OCI-LY1 (cell line): ENCODE results near the gene CLEC11A.

Experiments
- H2AFZ ChIP-seq: fragments of 200-600 bp; sonication (generic), shearing (Covaris generic); 2 replicates; pipeline ENCODE4 v1.6.0; 2014; ENCODE audit warnings: antibody characterized with exemption, mild to moderate bottlenecking, low read length
- H3F3A ChIP-seq: fragments of 200-600 bp; sonication (generic), shearing (Covaris generic); 2 replicates; pipeline ENCODE4 v1.6.0; 2014; ENCODE audit warnings: mild to moderate bottlenecking, antibody characterized with exemption, low read length, moderate library complexity; ENCODE audit not compliant: insufficient read depth
- H3K27ac ChIP-seq: fragments of 200-600 bp; sonication (generic); 2 replicates; pipeline ENCODE4 v1.5.1; 2014; ENCODE audit warnings: low read length, mixed run types, mild to moderate bottlenecking, low read depth; ENCODE audit not compliant: poor library complexity, severe bottlenecking
- H3K27me3 ChIP-seq: fragments of 200-600 bp; sonication (generic); 2 replicates; pipeline ENCODE4 v1.6.0; 2014; ENCODE audit warnings: antibody characterized with exemption, mild to moderate bottlenecking, low read length, moderate library complexity; ENCODE audit not compliant: insufficient read depth
- H3K36me3 ChIP-seq: fragments of 200-600 bp; sonication (generic); 2 replicates; pipeline ENCODE4 v1.6.1; 2014; ENCODE audit warnings: mild to moderate bottlenecking, antibody characterized with exemption, low read length, moderate library complexity, mixed read lengths; ENCODE audit not compliant: insufficient read depth
- H3K4me1 ChIP-seq: fragments of 200-600 bp; sonication (generic); 2 replicates; pipeline ENCODE4 v1.5.1; 2014; ENCODE audit warnings: mild to moderate bottlenecking, low read length, moderate library complexity; ENCODE audit not compliant: insufficient read depth, severe bottlenecking
- H3K4me2 ChIP-seq: fragments of 200-600 bp; sonication (generic), shearing (Covaris generic); 2 replicates; pipeline ENCODE4 v1.6.1; 2014; ENCODE audit warnings: low read length
- H3K4me3 ChIP-seq: fragments of 200-600 bp; sonication (generic); 2 replicates; pipeline ENCODE4 v1.5.1; 2014; ENCODE audit warnings: low read length, low read depth, mild to moderate bottlenecking, mixed read lengths; ENCODE audit not compliant: poor library complexity, severe bottlenecking
- H3K79me2 ChIP-seq: fragments of 200-600 bp; shearing (Covaris generic); 2 replicates; pipeline ENCODE4 v1.6.1; 2016; ENCODE audit warnings: mixed run types, low read length, mixed read lengths; ENCODE audit not compliant: insufficient read depth
- H3K9ac ChIP-seq: fragments of 200-600 bp; sonication (generic), shearing (Covaris generic); 2 replicates; pipeline ENCODE4 v1.6.1; 2014; ENCODE audit warnings: mild to moderate bottlenecking, low read length, mixed read lengths
- H3K9me2 ChIP-seq: fragments of 200-600 bp; sonication (generic), shearing (Covaris generic); 2 replicates; pipeline ENCODE4 v1.6.1; 2014; ENCODE audit warnings: low read depth, mild to moderate bottlenecking, low read length, mixed read lengths
- H3K9me3 ChIP-seq: fragments of 200-600 bp; shearing (Covaris generic); 2 replicates; pipeline ENCODE4 v1.6.1; 2014; ENCODE audit warnings: low read length, mixed read lengths
- H4K20me1 ChIP-seq: fragments of 200-600 bp; sonication (generic), shearing (Covaris generic); 2 replicates; pipeline ENCODE4 v1.6.0; 2016; ENCODE audit warnings: mild to moderate bottlenecking, low read length; ENCODE audit not compliant: insufficient read depth
- CTCF ChIP-seq: fragments of 200-600 bp; sonication (generic), shearing (Covaris generic); IDR thresholded peaks from 2 replicates; pipeline ENCODE4 v1.5.1; 2017; ENCODE audit warnings: mild to moderate bottlenecking, antibody characterized with exemption, low read length, moderate library complexity, mixed read lengths
- EZH2 ChIP-seq: fragments of 200-600 bp; sonication (generic), shearing (Covaris generic); IDR thresholded peaks from 2 replicates; pipeline ENCODE4 v1.8.0; 2017; ENCODE audit warnings: borderline replicate concordance, mixed run types, mild to moderate bottlenecking, antibody characterized with exemption, low read length, moderate library complexity, mixed read lengths

The CLEC11A gene

GRCh38 chr19:50735869-50736268 lies 12.7 kb downstream of the CLEC11A start:
- Histone ChIP-seq H3K4me1 (no peaks in the 10 kb centered on the region), H3K27me3 (no peaks in the 10 kb centered on the region; the same call in 1 of the 2 replicates), H3F3A (no peaks in the 10 kb centered on the region), H3K9me2 (no peaks in the 10 kb centered on the region), H3K4me2 (no peak overlapping the region), H3K27ac (no peak overlapping the region), H3K36me3 (no peaks in the 10 kb centered on the region), H3K9ac (no peak overlapping the region), H3K4me3 (no peak overlapping the region), H3K9me3 (no peaks in the 10 kb centered on the region), H4K20me1 (no peaks in the 10 kb centered on the region), H3K79me2 (no peaks in the 10 kb centered on the region), H2AFZ (no peak overlapping the region)
- TF ChIP-seq CTCF (no peak), EZH2 (no peak)

GRCh38 chr19:50736338-50736737 lies 13.2 kb downstream of the CLEC11A start:
- no peaks in the 10 kb centered on the region; the same call in 1 of the 2 replicates for H3K27me3 ChIP-seq
- H3K9ac ChIP-seq = no peak overlapping the region
- H3K4me2 ChIP-seq = no peak overlapping the region
- no peak overlapping the region for H3K4me3 ChIP-seq
- H3K9me2 ChIP-seq = no peaks in the 10 kb centered on the region
- no peaks in the 10 kb centered on the region for H4K20me1 ChIP-seq
- H3F3A ChIP-seq = no peaks in the 10 kb centered on the region
- H3K79me2 ChIP-seq = no peaks in the 10 kb centered on the region
- H3K36me3 ChIP-seq = no peaks in the 10 kb centered on the region
- no peak for TF ChIP-seq EZH2
- no peak for TF ChIP-seq CTCF
- no peaks in the 10 kb centered on the region for H3K4me1 ChIP-seq
- no peak overlapping the region for H3K27ac ChIP-seq
- H3K9me3 ChIP-seq = no peaks in the 10 kb centered on the region
- no peak overlapping the region for H2AFZ ChIP-seq

GRCh38 chr19:50739132-50739913 lies 16.2 kb downstream of the CLEC11A start:
- Histone ChIP-seq H3F3A (no peaks in the 10 kb centered on the region), H3K4me2 (no peak overlapping the region), H3K9me2 (no peaks in the 10 kb centered on the region), H3K79me2 (no peaks in the 10 kb centered on the region), H3K36me3 (no peaks in the 10 kb centered on the region), H3K27me3 (no peaks in the 10 kb centered on the region; the same call in 1 of the 2 replicates), H4K20me1 (no peaks in the 10 kb centered on the region), H3K4me3 (no peak overlapping the region), H3K9ac (no peak overlapping the region), H2AFZ (no peak overlapping the region), H3K9me3 (no peaks in the 10 kb centered on the region), H3K27ac (no peak overlapping the region), H3K4me1 (no peaks in the 10 kb centered on the region)
- TF ChIP-seq EZH2 (no peak), CTCF (no peak)
